Fibroblast of upper back skin (primary cell): ENCODE measurements around the gene DNAL4.
A peak's percentile ranks its signal among the peaks of the same experiment; 100 is the strongest.

Source experiments
- DNase-seq: peaks from one replicate; pipeline ENCODE4 v3.0.0-alpha.2; 2013

Gene DNAL4

DNA sequence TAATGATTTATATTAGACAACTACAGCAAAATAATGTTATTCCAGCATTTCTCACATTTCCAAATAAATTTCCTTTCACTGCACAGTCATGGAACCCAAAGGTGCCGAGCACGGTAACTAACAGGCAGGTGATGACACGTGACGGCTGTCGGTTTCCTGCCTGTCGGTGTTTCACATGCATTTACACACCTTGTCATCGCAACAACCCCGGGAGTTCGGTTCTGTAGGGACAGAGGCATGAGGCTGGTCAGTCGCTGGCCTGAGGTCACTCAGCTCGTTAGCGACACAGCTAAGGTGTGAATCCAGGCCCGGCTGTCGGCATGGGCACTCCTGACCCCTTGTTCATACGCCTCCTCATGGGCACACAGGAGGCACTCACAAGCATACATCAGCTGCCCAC lies 9.9 kb downstream of the DNAL4 start:
- no peak for DNase-seq

DNA sequence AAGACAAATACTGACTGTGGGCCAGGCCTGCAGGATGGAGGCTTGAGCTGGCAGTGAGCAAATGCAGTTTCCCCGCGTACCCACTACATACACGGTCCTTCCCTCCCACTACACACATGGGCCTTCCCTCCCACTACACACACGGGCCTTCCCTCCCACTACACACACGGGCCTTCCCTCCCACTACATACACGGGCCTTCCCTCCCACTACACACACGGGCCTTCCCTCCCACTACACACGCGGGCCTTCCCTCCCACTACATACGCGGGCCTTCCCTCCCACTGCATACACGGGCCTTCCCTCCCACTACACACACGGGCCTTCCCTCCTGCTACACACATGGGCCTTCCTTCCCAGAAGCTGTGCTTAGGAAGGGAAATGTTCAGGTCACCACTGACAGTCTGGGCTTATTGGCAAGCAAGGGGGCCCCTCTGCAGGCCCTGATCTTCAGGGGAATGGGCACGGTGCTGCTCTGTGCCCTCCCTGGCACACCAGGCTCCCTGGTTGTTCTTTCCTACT lies 10.8 kb downstream of the DNAL4 start:
- no peak for DNase-seq

DNA sequence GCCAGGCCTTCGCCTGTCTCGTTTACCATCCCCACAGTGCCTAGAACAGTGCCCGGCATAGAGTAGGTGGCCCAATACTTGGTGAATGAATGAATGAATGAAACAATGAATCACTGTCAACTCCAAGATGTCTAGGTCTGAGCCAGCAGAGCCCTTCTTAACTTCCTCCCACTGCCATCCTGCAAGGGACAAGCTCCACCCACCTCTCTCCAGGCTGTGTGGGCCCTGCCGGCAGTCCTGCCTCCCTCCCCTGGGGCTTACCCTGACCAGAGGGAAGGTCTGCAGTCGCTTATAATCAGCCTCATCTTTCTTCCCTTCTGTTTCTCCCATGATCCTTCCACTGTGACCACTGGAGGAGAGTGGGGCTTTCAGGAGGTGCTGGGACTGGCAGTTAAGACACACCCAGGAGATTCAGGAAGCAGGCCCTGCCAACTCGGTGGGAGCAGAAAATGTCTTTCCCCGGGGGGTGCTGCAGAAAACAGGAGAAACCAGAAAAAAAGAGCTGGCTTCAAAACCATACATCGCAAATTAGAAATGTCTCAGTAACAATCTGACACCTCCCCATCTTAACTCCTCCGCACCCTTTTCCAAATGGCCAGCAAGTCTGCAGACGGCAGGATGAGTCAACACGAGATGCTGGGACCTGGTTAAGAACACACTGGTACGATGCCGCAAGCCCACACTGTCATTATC lies 11.4 kb downstream of the DNAL4 start:
- DNase-seq: peak; percentile 57

DNA sequence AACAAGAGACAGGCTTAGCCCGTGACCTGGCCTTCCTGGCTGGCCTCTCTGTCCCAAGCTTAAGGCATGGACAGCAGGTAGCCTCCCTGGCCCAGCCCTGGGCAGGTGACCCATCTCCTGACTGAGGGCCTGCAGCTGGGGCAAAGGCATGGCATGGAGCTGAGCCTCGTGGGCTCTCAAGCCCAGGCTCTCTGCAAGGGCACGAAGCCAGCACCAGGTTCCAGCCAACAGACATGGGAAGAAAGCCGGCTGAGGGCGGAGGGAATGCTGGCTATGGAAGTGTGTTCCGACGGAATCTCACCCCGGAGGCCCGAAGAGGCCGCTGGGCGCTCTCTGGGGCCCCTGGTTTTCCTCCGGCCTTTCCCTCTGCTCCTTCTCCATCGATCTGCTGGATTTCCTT lies 12.9 kb downstream of the DNAL4 start:
- DNase-seq: no peak

DNA sequence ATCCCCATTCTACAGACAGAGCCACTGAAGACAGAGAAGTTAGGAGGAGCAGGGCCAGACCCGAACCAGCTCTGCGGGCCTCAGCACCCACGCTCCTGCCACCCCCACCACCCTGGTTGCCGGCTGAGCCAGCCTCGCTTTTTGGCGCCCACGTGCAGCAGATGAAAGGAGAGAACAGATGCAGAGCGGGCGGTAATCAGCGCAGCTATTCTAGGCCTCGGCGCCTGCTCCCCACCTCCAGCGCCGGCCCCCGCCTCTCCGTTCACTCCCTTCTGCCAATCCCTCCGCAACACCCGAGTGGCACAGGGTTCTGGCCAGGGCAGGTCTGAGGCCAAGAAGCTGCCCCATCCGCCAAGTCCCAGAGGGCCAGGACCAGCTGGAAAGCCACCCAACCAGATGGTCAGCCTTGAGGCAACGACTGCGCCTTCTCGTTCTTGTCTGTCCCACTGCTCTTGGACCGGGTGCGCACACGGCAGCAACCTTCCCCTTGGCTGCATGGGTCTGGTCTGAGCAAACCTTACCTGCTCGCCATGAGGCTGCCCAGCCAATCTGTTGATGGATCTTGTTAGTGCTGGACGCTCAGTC lies 16.8 kb downstream of the DNAL4 start:
- no peak for DNase-seq

DNA sequence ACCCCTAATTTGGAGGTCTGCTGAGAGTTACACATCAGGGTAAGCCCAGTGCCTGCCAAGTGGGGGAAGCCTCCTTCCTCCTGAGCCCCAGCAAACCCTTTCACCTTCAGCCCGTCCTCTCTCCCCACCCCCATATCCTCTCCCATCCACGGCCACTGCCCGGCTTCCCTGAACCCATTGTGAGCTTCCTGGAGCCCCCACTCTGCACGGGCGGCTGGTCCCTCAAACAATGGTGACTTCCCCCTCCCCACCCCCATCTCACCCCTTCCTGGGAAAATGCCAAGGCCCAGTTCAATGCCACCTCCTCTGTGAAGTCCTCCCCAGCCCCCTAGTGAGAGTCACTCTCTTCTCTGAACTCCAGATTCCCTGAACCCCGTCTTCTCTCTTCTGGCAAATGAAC lies 17.9 kb downstream of the DNAL4 start:
- no peak for DNase-seq

DNA sequence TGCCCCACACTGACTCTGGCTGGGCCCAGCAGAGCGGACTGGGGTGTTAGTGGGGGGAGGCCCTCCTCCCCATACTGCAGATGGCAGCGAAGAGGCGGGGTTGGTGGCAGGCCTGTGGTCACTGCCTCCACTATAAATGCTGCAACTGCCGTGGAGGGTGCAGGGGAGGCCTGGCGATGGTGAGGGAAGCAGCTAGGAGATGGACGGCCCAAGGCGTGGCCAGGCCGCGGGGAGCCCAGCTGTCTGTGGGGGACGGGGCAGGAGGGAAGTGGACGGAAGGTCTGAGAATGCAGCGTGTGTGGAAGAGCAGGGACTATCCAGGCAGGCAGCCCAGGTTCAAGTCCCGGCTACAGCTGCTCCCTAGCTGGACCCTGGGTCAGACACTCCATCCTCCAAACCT lies 18.3 kb downstream of the DNAL4 start:
- no peak for DNase-seq

DNA sequence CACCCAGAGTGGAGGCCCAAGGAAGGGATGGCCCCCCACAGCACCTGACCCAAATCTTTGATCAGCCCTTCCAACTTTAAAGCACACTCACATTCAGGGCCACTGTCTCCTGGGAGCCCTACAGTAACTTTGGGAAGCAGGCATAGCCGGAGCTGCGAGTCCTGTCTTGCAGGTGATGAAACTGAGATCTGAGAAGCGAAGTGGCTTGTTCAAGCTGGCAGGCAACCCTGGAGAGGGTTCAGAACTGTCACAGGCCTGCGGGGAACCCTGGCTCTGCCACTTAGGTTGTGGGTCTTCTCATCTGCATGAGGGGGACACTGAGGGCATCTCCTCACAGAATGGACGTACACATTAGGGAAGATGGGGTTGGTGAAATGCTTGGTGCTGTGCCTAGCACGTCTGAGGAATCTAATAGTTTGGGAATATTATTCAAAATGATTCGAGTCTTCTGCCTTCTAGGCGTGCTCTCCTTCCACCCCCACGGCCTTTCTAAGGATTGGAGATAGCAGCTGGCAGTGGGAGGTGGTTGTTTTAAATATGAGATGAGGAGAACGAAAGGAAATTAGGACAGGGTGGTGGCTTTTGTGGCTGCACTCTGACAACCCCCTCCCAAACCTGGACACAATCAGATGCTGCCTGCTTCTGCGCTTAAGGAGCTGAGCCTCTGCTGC lies 19.3 kb downstream of the DNAL4 start:
- DNase-seq: no peak

DNA sequence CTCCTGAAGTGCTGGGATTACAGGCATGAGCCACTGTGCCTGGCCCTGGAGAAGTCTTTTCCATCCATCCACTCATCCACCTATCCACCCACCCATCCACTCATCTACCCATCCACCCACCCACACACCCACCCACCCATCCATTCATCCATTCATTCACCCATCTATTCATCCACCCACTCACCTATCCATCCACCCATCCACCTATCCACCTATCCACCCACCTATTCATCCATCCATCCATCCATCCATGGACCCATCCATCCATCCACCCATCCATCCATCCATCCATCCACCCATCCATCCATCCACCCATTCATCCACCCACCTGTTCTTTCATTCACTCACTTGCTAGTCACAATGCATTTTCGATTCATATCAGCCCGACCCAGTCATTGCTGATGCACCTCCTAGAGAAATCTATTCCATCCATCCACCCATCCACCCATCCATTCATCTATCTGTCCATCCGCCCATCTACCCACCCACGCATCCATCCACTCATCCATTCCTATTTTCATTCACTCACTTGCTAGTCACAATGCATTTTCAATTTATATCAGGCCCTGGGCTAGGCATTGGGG lies 20.5 kb downstream of the DNAL4 start:
- no peak for DNase-seq

DNA sequence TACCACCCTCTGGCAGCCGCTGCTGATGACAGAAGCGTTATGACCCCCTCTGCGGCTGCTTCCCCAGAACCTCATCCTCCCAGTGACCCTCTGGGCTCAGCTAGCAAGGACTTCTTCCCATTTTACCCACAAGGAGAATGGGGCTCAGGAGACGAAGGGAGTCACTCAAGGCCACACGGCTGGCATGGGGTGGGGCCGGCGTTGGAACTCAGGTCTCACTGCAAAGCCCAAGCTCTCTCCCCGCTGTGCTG lies 21.4 kb downstream of the DNAL4 start:
- DNase-seq: no peak

DNA sequence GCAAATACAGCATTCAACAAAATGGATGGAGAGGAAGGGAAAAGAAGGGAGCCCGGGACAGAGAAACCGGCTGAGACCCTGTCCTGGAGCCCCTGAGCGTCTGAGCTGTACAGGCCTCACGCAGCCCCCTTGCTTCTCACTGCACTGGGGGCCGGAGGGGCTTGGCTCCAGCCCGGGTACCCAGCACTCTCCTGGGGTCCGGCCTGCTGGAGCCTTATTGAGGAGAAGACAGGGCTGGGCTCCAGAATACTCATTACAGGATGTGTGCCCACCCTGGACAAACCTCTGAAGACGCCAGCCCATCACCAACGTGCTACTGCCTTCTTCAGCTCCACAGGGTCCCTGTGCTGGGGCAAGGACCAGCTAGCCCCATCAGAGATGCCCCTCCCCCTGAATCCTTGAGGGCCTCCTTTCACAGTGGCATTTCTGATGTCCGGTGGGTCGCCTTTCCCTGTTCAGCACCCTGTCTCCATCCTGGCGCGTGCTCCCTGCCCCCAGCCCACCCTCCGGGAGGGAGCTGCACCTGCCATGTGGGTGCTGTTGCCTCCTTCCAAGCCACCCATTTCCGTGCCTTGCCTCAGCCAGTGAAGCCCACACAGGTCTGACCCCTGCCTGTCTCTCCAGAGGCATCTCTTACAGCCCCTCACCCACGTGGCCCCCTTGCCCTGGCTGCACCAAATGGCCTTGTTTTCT lies 23.5 kb downstream of the DNAL4 start:
- DNase-seq: no peak

DNA sequence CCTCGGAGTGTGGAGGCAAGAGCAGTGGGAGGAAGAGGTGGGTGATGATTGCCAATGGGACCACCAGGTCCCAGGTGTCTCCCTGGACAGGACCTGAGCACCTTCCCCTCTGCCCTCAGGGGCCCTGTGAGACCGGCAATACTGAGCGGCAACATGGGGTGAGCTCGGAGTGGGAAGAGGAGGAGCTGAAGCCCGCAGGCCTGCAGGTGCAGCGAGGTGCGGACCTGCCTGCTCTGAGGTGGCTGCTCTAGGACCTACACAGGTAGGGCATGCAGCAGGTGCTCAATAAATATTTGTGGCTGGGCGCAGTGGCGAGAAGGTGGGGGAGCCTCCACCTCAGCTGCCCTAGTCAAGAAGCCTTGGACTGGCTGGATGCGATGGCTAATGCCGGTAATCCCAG lies 25.9 kb downstream of the DNAL4 start:
- DNase-seq: no peak

DNA sequence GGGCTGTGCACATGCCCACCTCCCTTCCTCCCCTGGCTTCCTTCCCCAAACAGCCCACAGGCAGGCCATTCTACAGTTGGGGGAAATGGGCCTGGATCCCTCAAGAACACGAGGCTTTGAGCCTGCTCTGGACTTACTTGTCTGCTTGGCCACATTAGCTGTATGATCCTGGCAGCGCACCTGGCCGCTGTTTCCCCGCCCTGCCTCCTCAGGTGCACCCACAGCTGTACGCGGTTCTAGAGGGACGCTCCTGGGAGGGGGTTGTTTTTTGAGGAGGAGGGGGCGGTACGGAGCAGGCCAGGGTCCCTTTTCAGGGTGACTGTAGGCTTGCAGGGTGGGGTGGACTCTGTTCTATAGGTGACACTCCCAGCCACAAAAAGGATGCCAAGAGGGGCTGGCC lies 26.6 kb downstream of the DNAL4 start:
- no peak for DNase-seq

DNA sequence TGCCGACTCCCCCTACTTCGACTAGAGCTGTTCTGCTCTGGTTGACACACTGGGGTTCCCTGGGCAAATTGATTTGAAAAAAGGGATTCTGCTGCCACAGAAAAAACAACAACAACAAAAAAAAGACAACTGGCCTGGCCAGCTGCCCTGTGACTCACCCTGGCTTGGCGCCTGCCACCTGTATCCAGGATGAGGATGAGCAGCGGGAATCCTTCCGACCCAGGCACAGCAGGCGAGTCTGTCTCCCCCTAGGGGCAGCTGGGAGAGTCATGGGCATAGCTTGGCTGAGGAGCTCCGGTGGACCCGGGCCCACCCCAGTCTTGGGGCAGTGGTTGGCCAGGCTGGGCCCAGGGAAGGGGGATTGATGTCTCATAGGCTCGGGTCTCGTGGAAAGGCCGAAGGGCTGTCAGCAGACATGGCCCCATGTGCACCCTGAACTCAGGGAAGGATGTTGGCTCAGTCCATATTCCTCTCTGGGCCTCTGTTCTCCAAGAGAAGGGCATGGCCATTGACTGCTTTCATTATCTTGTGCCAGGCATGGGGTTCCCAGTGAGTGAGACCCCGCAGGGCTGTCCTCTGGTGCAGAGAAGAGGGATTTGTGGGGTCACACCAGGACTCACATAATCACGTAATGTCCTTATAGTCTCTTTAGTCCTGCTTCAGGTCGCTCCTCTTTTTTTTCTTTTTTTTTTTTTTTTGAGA lies 27.7 kb downstream of the DNAL4 start:
- peak; percentile 53 for DNase-seq

DNA sequence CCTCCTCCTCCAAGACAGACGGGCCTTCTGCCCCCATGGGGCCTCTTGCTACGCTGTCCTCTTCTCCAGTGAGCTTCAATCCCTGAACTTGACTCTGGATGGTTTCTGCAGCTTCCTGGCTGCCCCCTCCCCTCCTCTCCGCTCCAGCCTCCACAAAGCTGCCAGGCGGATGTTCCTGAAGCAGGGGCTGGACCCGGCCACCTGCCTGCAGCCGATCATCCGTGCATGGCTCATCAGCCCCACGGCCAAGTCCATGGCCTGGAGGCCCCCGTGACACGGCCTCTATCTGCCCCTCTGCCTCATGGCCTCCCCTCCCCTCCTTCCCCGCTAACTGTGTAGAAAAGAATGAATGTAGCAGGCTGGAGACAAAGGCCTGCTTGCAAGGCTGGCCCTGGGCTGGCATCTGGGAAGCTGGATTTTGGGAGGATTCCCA lies 31.4 kb downstream of the DNAL4 start:
- no peak for DNase-seq

DNA sequence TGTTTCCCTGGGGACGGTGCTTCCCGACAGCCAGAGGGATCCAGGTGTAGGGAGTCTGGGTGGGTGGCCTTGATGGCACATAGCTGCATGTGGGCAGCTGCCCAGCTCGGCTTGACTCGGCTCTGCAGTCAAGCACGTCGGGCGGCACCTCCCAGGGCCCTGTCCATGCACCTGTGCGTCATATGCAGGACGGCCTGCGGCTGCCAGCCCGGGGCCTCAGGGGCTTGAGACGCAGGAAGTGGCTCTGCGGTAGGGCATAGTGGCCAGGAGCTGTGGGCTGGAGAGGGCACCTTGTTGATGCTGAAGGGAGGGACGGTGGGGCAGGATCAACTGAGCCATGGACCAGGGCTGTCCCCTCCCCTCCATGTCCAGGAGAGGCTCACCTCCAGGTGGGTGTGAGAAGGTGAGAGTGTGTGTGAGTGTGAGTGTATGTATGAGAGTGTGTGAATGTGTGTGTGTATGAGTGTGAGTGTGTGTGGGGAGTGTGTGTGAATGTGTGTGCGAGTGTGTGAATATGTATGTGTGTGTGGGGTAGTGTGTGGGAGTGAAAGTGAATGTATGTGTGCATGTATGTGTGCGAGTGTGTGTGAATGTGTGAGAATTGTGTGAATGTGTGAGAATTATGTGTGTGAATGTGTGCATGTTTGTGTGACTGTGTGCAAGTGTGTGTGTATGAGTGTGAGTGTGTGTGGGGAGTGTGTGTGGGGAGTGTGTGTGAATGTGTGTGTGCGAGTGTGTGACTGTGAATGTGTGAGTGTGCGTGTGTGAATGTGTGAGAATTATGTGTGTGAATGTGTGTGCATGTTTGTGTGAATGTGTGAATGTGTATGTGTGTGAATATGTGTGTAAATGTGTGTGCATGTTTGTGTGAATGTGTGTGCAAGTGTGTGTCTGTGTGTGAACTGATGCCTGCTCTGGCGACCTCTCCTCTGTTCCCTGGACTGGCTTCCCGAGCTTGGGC lies 32.5 kb downstream of the DNAL4 start:
- no peak for DNase-seq

DNA sequence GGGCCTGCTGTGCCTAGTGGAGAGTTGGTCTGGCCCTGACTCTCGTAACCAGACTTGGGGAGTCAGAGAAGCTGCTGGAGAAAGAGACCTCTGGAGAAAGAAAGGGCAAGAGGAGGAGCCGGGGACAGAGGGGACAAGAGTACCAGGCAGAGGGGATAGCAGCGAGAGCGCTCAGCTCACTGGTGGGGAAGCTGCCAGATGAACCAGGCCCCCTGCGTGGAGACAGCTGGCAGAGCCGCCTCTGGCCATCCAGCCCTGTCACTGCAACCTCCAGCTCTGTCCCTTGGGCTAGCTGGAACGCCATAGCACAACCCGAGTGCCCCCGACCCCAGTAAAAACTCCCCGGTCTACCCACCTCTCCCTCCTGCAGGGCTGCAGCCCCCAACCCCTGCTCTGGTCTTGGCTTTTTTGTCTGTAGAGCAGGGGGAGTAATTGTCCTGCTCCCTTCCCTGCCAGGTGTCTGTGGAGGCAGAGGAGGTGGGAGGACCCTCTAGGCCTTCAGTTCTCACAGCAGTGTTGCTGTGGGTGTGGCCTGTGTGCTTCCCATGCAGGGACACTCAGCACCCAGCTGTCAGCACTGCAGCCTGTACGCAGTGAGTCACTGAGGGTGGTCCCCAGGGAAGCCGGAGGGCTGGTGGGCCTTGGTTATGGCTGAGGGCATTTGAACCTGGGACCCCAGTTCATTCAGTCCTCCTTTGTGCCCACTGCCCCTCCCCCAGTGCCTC lies 33.3 kb downstream of the DNAL4 start:
- no peak for DNase-seq

DNA sequence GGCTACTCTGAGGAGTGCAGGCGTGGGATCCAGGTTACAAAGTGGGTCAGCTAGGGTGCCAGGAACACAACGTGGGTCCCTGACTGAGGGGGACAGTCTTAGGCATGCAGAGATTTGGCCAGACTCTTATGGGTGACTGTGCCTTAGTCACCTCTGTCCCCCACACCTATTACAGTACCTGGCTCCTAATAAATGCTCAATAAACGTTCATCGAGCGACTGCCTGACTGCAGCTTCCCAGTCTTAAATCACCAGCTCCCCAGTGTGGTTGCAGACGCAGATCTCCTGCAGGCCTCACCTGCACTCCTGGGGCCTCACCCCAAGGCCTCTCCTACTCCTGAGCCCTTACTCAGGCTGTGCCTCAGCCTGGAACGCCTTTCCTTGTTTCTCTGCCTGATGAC lies 34.9 kb downstream of the DNAL4 start:
- DNase-seq: no peak

DNA sequence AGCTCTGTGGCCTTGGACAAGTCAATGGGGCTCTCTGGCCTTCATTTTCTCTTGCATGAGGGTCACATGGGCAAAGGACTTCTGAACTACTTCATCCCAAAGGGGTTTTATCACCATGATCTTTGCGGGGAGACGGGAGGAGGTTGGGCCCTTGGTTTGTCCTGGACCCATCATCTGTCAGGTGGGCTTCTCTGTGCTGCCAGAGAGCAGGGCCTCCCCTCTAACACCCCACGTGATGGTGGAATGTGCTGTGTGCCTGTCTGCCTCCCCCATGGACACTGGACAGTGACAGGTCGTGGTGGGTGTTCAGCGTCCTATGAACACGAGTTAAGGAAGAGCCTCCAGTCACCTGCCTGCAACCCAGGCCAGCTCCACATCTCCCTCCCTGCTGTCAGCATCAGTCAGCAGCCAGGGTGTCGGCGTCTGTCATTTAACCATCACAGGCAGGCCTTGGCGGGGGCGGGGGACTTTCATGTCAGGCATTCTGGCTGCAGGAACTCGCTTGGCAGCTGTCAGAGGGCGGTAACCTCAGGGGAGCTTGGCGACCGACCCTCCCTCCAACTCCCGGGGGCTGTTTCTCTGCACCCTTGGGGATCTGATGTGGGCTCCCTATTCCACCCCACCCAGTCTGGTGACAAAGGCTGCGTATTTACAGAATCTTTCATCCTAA lies 35.5 kb downstream of the DNAL4 start:
- no peak for DNase-seq

DNA sequence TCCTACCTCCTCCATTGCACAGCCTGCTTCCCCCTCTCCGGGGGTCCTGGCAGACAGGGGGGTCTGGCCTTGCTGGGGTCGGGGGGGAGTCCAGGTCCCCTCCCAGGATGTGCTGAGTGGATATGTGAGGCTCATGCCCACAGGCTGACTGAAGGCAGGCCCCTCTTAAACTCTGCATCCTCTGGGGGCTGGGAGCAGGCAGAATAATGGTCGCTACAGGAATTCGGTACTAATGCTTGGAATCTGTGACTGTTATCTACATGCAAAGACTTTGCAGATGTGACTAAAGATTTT lies 36.5 kb downstream of the DNAL4 start:
- no peak for DNase-seq
